ENCODE measurements around the gene ALMS1. TPM values are rescaled to one million over a fixed set of nuclear protein-coding genes. Genes with fewer than 3 reads are reported as not detected.
"Not testable (repeated sequence)": the region's sequence is repeated elsewhere in the genome, so short reads cannot be mapped to it uniquely, and the experiment has no call there.

The ALMS1 gene
- polyA plus RNA-seq, 1 of the 3 experiments (the other 2 are of a cell fraction): 7.0 TPM

- no peak for DNase-seq
- Histone ChIP-seq H3K79me2 (ENCODE audit: insufficient read depth) (no peaks in the 10 kb centered on the region), H3F3A (replicated peaks; ENCODE audit: insufficient read depth) (no peaks in the 10 kb centered on the region), H3K27me3 (ENCODE audit: insufficient read depth) (peaks cover 23% of the 10 kb centered on the region; the same call in 1 of the 2 replicates), H3K4me3 (ENCODE audit: low read depth in 2 of 2, low read length in 1 of 2) (no peak overlapping the region), H4K20me1 (ENCODE audit: insufficient read depth) (no peaks in the 10 kb centered on the region), H3K4me1 (ENCODE audit: control insufficient read depth in 1 of 2, insufficient read depth in 2 of 2, low read depth in 1 of 2, low read length in 1 of 2) (no peaks in the 10 kb centered on the region; a peak in 1 of 4 replicates), H3K9me3 (no peaks in the 10 kb centered on the region), H3K36me3 (replicated peaks in 1 of 2; ENCODE audit: control insufficient read depth in 1 of 2, insufficient read depth in 2 of 2, low read length in 1 of 2) (no peaks in the 10 kb centered on the region), H3K9me2 (no peaks in the 10 kb centered on the region), H3K4me2 (no peak overlapping the region), H2AFZ (ENCODE audit: low read depth) (no peak overlapping the region), H3K9ac (no peak overlapping the region), H3K27ac (ENCODE audit: low read depth in 2 of 2, low read length in 1 of 2) (no peak overlapping the region)
- ChIA-PET POLR2A (no interaction called here), CTCF (interaction anchor here (1.6 kb wide), 1 partner anchor 10 kb away, joined by 5 read pairs; no protein-coding TSS in a partner anchor)
- TF ChIP-seq NFIC (IDR thresholded peaks at IDR 0.05; ENCODE audit: borderline replicate concordance): no peak
- TF ChIP-seq EP300 (IDR thresholded peaks at IDR 0.05; ENCODE audit: borderline replicate concordance in 1 of 2, low read depth in 1 of 2, low read length in 1 of 2): no peak
- no peak for TF ChIP-seq EZH2phosphoT487 (IDR thresholded peaks at IDR 0.05; ENCODE audit: borderline replicate concordance, low read depth)
- TF ChIP-seq MEF2A (IDR thresholded peaks at IDR 0.05; ENCODE audit: borderline replicate concordance, low read depth): no peak
- TF ChIP-seq TAF1 (IDR thresholded peaks at IDR 0.05; ENCODE audit: borderline replicate concordance, low read depth, low read length): no peak
- no peak for TF ChIP-seq USF2 (IDR thresholded peaks at IDR 0.05; ENCODE audit: borderline replicate concordance, low read depth, low read length)
- TF ChIP-seq RAD21 (IDR thresholded peaks at IDR 0.05; ENCODE audit: low read length): no peak
- TF ChIP-seq FOXJ3 (CRISPR knock-in tag; IDR thresholded peaks at IDR 0.05): no peak
- no peak for TF ChIP-seq TCF12 (IDR thresholded peaks at IDR 0.05)
- no peak for TF ChIP-seq NRF1 (IDR thresholded peaks at IDR 0.05; ENCODE audit: low read depth, low read length)
- TF ChIP-seq MXI1 (IDR thresholded peaks at IDR 0.05; ENCODE audit: low read depth, low read length): no peak
- TF ChIP-seq FOSL2 (IDR thresholded peaks at IDR 0.05; ENCODE audit: borderline replicate concordance, low read depth): no peak
- TF ChIP-seq POLR2AphosphoS5 (IDR thresholded peaks at IDR 0.05; ENCODE audit: low read depth, low read length): no peak
- no peak for TF ChIP-seq TEAD4 (IDR thresholded peaks at IDR 0.05; ENCODE audit: borderline replicate concordance, insufficient read depth)
- no peak for TF ChIP-seq RXRA (IDR thresholded peaks at IDR 0.05; ENCODE audit: borderline replicate concordance, low read depth)
- no peak for TF ChIP-seq ELF1 (IDR thresholded peaks at IDR 0.05)
- no peak for TF ChIP-seq GABPA (IDR thresholded peaks at IDR 0.05; ENCODE audit: low read depth)
- WGBS (ENCODE audit: low lambda C conversion rate): 65% methylated on average over 5 of the region's 5 CpGs
Observed at GRCh38 chr2:73343992-73344391, 41.6 kb upstream of the ALMS1 start.

- POLR2A ChIA-PET; H2AFZ ChIP-seq (ENCODE audit: low read depth); H3K79me2 ChIP-seq (ENCODE audit: insufficient read depth); H3F3A ChIP-seq (replicated peaks; ENCODE audit: insufficient read depth); H3K4me1 ChIP-seq (ENCODE audit: control insufficient read depth in 1 of 2, insufficient read depth in 2 of 2, low read depth in 1 of 2, low read length in 1 of 2); H4K20me1 ChIP-seq (ENCODE audit: insufficient read depth); H3K4me3 ChIP-seq (ENCODE audit: low read depth in 2 of 2, low read length in 1 of 2); H3K4me2 ChIP-seq; CTCF ChIA-PET; H3K9ac ChIP-seq; H3K27ac ChIP-seq (ENCODE audit: low read depth in 2 of 2, low read length in 1 of 2); H3K9me2 ChIP-seq; H3K9me3 ChIP-seq; H3K36me3 ChIP-seq (replicated peaks in 1 of 2; ENCODE audit: control insufficient read depth in 1 of 2, insufficient read depth in 2 of 2, low read length in 1 of 2); DNase-seq: not testable (repeated sequence)
- peaks cover 23% of the 10 kb centered on the region; the same call in 1 of the 2 replicates for H3K27me3 ChIP-seq (ENCODE audit: insufficient read depth)
- 38% methylated on average over 3 of the region's 3 CpGs for WGBS (ENCODE audit: low lambda C conversion rate)
Observed at GRCh38 chr2:73344747-73345146, 40.9 kb upstream of the ALMS1 start.
